Natural killer cell (primary cell): ENCODE measurements around the gene ANO8. TPM values are rescaled to one million over a fixed set of nuclear protein-coding genes. Genes with fewer than 3 reads are reported as not detected.
A peak's percentile ranks its signal among the peaks of the same experiment; 100 is the strongest.

Experiments
- ATAC-seq, 3 donors: fragments of 150-1000 bp in 2 of 3; fragments of 200-7000 bp in 1 of 3; cut with Tn5 transposase; 1 replicate in 1 of 3; 2 replicates in 2 of 3; pipeline ENCODE4 v1.10.0; 2021; ENCODE audit warnings: mild to moderate bottlenecking in 2 of 3, moderate library complexity in 2 of 3
- DNase-seq, 2 donors: peaks; one replicate each; pipeline versions ENCODE4 v3.0.0 to v3.0.0-alpha.2; 2013 to 2021; ENCODE audit warnings: mixed read lengths in 1 of 2
- H3K27ac ChIP-seq: one replicate; pipeline ENCODE4 v1.5.1; 2013; ENCODE audit warnings: mild to moderate bottlenecking, low read length
- H3K27me3 ChIP-seq: one replicate; pipeline ENCODE4 v1.6.1; 2013; ENCODE audit warnings: low read length; ENCODE audit not compliant: control insufficient read depth, insufficient read depth
- H3K36me3 ChIP-seq: one replicate; pipeline ENCODE4 v1.6.1; 2013; ENCODE audit warnings: low read length; ENCODE audit not compliant: control insufficient read depth, insufficient read depth
- H3K4me1 ChIP-seq: one replicate; pipeline ENCODE4 v1.6.1; 2013; ENCODE audit warnings: low read length; ENCODE audit not compliant: control insufficient read depth, insufficient read depth
- H3K4me3 ChIP-seq: one replicate; pipeline ENCODE4 v1.5.1; 2013; ENCODE audit warnings: low read length
- H3K9me3 ChIP-seq: one replicate; pipeline ENCODE4 v1.6.1; 2013; ENCODE audit warnings: low read length; ENCODE audit not compliant: control insufficient read depth, insufficient read depth
- H3K27ac Mint-ChIP-seq, 2 donors: one replicate each; pipeline ENCODE4 v1.8.0; 2022; ENCODE audit warnings: mild to moderate bottlenecking in 2 of 2, mixed read lengths in 2 of 2, moderate library complexity in 1 of 2
- H3K27me3 Mint-ChIP-seq, 2 donors: one replicate each; pipeline ENCODE4 v1.8.0; 2022; ENCODE audit warnings: low read depth in 2 of 2, mixed read lengths in 2 of 2
- H3K36me3 Mint-ChIP-seq: one replicate; pipeline ENCODE4 v1.8.0; 2022; ENCODE audit warnings: mixed read lengths
- H3K4me1 Mint-ChIP-seq, 2 donors: one replicate each; pipeline ENCODE4 v1.8.0; 2022; ENCODE audit warnings: mixed read lengths in 2 of 2
- H3K4me3 Mint-ChIP-seq: one replicate; pipeline ENCODE4 v1.8.0; 2022; ENCODE audit warnings: mild to moderate bottlenecking, moderate library complexity, mixed read lengths
- H3K9me3 Mint-ChIP-seq, 2 donors: one replicate each; pipeline ENCODE4 v1.8.0; 2022; ENCODE audit warnings: mixed read lengths in 2 of 2
- WGBS: methylation state at CpG from one replicate; pipeline ENCODE4 v1.1.7; 2013; ENCODE audit warnings: missing lambda C conversion rate; ENCODE audit not compliant: insufficient coverage; 5-methylcytosine and 5-hydroxymethylcytosine counted together
- intact Hi-C: fragments of 100-400 bp; cut with micrococcal nuclease; formaldehyde crosslinking; loops from one replicate; pipeline ENCODE4 v1.14.2; 2022
- total RNA-seq, 4 donors: library from RNA; stranded (reverse); fragments of 120-200 nt in 1 of 4; gene quantifications; one replicate each; pipeline versions ENCODE4 v1.2.3 to v1.2.4, GENCODE V29; 2013 to 2022
- TF ChIP-seq, protein P1 (sequence below): fragments of 200-600 bp; IDR thresholded peaks from one replicate; pipeline ENCODE4 v1.8.0; 2022; ENCODE audit warnings: antibody characterized with exemption

The ANO8 gene
- total RNA-seq, 3 donors from 2014 or later (not counting 1 experiment from before 2014, with no cell fraction given): 18.5 to 24.7 (median 19.1) TPM

DNA sequence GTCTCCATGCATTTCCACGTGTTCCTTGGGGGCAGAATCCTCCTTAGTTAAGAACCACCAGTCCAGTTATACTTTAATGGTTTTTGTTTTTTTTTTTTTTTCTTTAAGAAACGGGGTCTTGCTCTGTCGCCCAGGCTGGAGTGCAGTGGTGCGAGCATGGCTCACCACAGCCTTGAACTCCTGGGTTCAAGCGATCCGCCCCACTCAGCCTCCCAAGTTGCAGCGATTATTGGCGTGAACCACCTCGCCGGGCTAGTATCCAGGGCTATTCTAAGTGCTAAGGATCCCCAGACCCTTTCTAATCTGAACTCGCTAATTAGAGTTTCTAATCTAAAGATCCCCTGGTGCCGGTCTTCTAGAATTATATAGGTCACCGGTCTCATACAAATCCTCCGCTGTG lies 41.0 kb downstream of the ANO8 start:
- H3K9me3 ChIP-seq: peaks cover 3% of the 10 kb centered on the region
- intact Hi-C loops: loop anchor here (2.0 to 5.0 kb wide), 2 partner anchors 44 to 97 kb away; partner anchors contain the start of gene GTPBP3
- Mint-ChIP-seq H3K27ac (no peak overlapping the region), H3K4me1 (peaks cover 0 to 10% of the 10 kb centered on the region in 2 donors), H3K27me3 (no peaks in the 10 kb centered on the region), H3K4me3 (no peak overlapping the region), H3K9me3 (no peaks in the 10 kb centered on the region), H3K36me3 (no peaks in the 10 kb centered on the region)
- ATAC-seq: no peak
- no peak overlapping the region for H3K4me3 ChIP-seq
- TF ChIP-seq, protein P1, sequence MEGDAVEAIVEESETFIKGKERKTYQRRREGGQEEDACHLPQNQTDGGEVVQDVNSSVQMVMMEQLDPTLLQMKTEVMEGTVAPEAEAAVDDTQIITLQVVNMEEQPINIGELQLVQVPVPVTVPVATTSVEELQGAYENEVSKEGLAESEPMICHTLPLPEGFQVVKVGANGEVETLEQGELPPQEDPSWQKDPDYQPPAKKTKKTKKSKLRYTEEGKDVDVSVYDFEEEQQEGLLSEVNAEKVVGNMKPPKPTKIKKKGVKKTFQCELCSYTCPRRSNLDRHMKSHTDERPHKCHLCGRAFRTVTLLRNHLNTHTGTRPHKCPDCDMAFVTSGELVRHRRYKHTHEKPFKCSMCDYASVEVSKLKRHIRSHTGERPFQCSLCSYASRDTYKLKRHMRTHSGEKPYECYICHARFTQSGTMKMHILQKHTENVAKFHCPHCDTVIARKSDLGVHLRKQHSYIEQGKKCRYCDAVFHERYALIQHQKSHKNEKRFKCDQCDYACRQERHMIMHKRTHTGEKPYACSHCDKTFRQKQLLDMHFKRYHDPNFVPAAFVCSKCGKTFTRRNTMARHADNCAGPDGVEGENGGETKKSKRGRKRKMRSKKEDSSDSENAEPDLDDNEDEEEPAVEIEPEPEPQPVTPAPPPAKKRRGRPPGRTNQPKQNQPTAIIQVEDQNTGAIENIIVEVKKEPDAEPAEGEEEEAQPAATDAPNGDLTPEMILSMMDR: no peak
- H3K4me1 ChIP-seq: peaks cover 11% of the 10 kb centered on the region
- no peaks in the 10 kb centered on the region for H3K27me3 ChIP-seq
- DNase-seq: no peak
- WGBS: 94% methylated on average over 13 of the region's 14 CpGs
- no peak overlapping the region for H3K27ac ChIP-seq
- H3K36me3 ChIP-seq: no peaks in the 10 kb centered on the region

DNA sequence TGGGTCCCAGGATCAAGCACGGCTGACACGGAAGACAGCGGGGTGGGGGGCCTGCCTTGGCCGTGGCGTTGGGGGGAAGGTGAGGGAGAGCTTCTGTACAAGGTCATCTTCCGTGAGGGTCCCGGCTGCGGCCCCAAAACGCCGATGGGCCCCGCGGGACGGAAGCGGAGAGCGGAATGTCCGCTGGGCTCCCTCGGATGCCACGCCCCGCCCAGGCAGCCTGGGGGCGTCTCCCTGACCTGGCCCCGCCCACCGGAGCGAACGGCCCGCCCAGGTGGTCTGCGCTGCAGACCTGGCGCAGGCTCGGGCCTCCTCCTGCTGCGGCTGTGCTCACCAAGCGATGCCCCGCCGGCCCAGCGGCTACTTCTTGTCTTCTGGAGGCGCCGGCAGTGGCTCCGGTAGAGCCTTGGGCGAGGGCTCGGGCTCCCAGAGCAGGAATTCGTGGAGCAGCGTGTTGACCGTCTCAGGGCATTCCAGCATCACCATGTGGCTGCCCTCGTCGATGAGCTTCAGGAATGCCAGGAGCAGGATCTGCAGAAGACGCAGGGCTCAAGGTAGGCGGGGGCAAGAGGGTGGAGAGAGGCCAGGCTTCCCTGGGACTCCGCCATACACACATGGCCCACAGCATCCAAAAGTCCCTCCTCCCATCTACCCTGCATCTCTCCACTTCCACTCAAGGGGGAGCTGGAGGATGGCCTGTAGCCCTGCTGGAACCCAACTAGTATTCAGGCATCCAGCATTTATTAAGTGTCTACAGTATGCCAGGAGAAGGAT lies 42.2 kb downstream of the ANO8 start:
- DNase-seq (peak; percentile 78 to 90), ATAC-seq (peak; percentile 91 to 96 (median 93))
- peak overlapping the region; percentile 86 for H3K4me3 Mint-ChIP-seq
- H3K36me3 Mint-ChIP-seq: no peaks in the 10 kb centered on the region
- no peaks in the 10 kb centered on the region for H3K36me3 ChIP-seq
- peaks cover 11% of the 10 kb centered on the region for H3K4me1 ChIP-seq
- H3K9me3 Mint-ChIP-seq: no peaks in the 10 kb centered on the region
- no peaks in the 10 kb centered on the region for H3K27me3 Mint-ChIP-seq
- peaks cover 0 to 10% of the 10 kb centered on the region in 2 donors for H3K4me1 Mint-ChIP-seq
- TF ChIP-seq, protein P1: peak; percentile 65
- intact Hi-C loops: loop anchor here (2.0 to 5.0 kb wide), 2 partner anchors 45 to 98 kb away; partner anchors contain the start of gene GTPBP3
- peak overlapping the region; percentile 48 for H3K4me3 ChIP-seq
- H3K9me3 ChIP-seq: no peaks in the 10 kb centered on the region
- no peaks in the 10 kb centered on the region for H3K27me3 ChIP-seq
- 5% methylated on average over 46 of the region's 46 CpGs for WGBS
- no peak overlapping the region for H3K27ac ChIP-seq
- peak overlapping the region in 1 of 2 donors; percentile 67 for H3K27ac Mint-ChIP-seq

DNA sequence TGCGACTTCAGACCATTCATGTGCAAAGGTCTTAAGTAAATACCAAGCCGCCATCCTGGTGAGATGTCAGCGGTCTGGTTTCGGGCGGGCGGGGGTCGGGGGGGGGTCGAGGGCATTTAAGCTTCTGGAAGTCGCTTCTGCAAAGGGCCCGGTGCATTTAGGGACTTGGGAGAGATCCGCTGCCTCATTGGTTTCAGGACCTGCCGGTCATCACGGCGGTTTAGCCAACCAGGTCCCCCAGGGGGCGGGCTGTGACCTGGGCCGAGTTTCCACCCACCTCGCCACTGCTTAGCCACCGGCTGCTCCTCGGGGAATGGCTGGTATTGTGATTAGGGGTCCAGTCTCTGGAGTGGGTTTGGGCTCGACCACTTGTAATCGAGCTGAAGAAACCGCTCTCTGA lies 45.2 kb downstream of the ANO8 start:
- no peaks in the 10 kb centered on the region for H3K9me3 ChIP-seq
- DNase-seq: peak in 1 of 2 donors; percentile 60
- Mint-ChIP-seq H3K9me3 (no peaks in the 10 kb centered on the region), H3K4me3 (no peak overlapping the region), H3K27me3 (peaks cover 0 to 5% of the 10 kb centered on the region in 2 donors), H3K27ac (no peak overlapping the region), H3K36me3 (no peaks in the 10 kb centered on the region), H3K4me1 (peaks cover 0 to 10% of the 10 kb centered on the region in 2 donors)
- H3K4me1 ChIP-seq: peaks cover 11% of the 10 kb centered on the region
- H3K36me3 ChIP-seq: no peaks in the 10 kb centered on the region
- no peak overlapping the region for H3K4me3 ChIP-seq
- H3K27ac ChIP-seq: no peak overlapping the region
- no peaks in the 10 kb centered on the region for H3K27me3 ChIP-seq
- ATAC-seq: no peak
- 17% methylated on average over 22 of the region's 22 CpGs for WGBS
- intact Hi-C loops: no loop called here
- TF ChIP-seq, protein P1: no peak
